Breast epithelium (tissue), 4 donors: ENCODE data around the gene ARL6IP4. TPM values are rescaled to one million over a fixed set of nuclear protein-coding genes. Genes with fewer than 3 reads are reported as not detected.

Experiments used
- DNase-seq, 2 donors: peaks; one replicate each; pipeline ENCODE4 v3.0.0-alpha.2; 2019; ENCODE audit warnings: low spot score in 2 of 2
- H3K27ac ChIP-seq, 2 donors: fragments of 200-600 bp; sonication (generic) in 1 of 2; one replicate each; pipeline ENCODE4 v1.5.1; 2016 to 2019; ENCODE audit warnings: mild to moderate bottlenecking in 1 of 2
- H3K27me3 ChIP-seq, 2 donors: fragments of 200-600 bp; sonication (generic) in 1 of 2; one replicate each; pipeline versions ENCODE4 v1.5.1 to v1.6.0; 2017 to 2019; ENCODE audit warnings: control low read depth in 1 of 2, mild to moderate bottlenecking in 1 of 2
- H3K36me3 ChIP-seq: fragments of 200-600 bp; one replicate; pipeline ENCODE4 v1.5.1; 2019
- H3K4me1 ChIP-seq, 2 donors: fragments of 200-600 bp; sonication (generic); one replicate each; pipeline ENCODE4 v1.5.1; 2016 to 2019; ENCODE audit warnings: control low read depth in 1 of 2
- H3K4me3 ChIP-seq, 3 donors: fragments of 200-600 bp; sonication (generic); 1 replicate in 2 of 3; 2 replicates in 1 of 3; pipeline ENCODE4 v1.5.1; 2016 to 2019; ENCODE audit warnings: mild to moderate bottlenecking in 3 of 3, moderate library complexity in 2 of 3
- H3K9me3 ChIP-seq, 2 donors: fragments of 200-600 bp; sonication (generic) in 1 of 2; one replicate each; pipeline ENCODE4 v1.5.1; 2016 to 2019; ENCODE audit warnings: control low read depth in 1 of 2
- CTCF ChIP-seq, 3 donors: fragments of 450-650 bp; IDR thresholded peaks; one replicate each; pipeline ENCODE4 v1.5.1; 2016 to 2017; ENCODE audit warnings: antibody characterized with exemption in 3 of 3, mild to moderate bottlenecking in 3 of 3, moderate library complexity in 3 of 3
- POLR2A ChIP-seq: fragments of 450-650 bp; IDR thresholded peaks from one replicate; pipeline ENCODE4 v1.6.1; 2016; ENCODE audit warnings: antibody characterized with exemption, mild to moderate bottlenecking, moderate library complexity
- POLR2AphosphoS5 ChIP-seq, 3 donors: sonication (generic); formaldehyde crosslinking; IDR thresholded peaks; one replicate each; pipeline ENCODE4 v1.6.1; 2017; ENCODE audit warnings: antibody characterized with exemption in 3 of 3
- intact Hi-C: fragments of 100-400 bp; cut with DNase I; formaldehyde crosslinking; loops from one replicate; pipeline ENCODE4 v1.15.1; 2023; ENCODE audit warnings: low total_unique reads
- total RNA-seq, 3 donors: library from RNA; depleted of rRNA; stranded (reverse); fragments of >200 nt; gene quantifications; one replicate each; pipeline ENCODE4 v1.1.0, GENCODE V29; 2016

Gene ARL6IP4
- total RNA-seq, 3 donors from 2014 or later = 196 to 279 (median 234) TPM

GRCh38 chr12:122959566-122960192 is 20.8 kb upstream of the ARL6IP4 start:
- Histone ChIP-seq H3K36me3 (no peaks in the 10 kb centered on the region), H3K4me3 (no peak overlapping the region), H3K27me3 (no peaks in the 10 kb centered on the region), H3K27ac (no peak overlapping the region), H3K4me1 (peaks cover 5 to 10% of the 10 kb centered on the region in 2 donors), H3K9me3 (no peaks in the 10 kb centered on the region)
- TF ChIP-seq POLR2AphosphoS5 (IDR thresholded peaks at IDR 0.05) (no peak), CTCF (IDR thresholded peaks at IDR 0.05) (no peak)
- intact Hi-C loops = loop anchor here (10.0 kb wide), 2 partner anchors 85 to 165 kb away; no protein-coding TSS in a partner anchor
- no peak for DNase-seq

- Histone ChIP-seq H3K4me3 (no peak overlapping the region), H3K27ac (no peak overlapping the region), H3K4me1 (peaks cover 5 to 13% of the 10 kb centered on the region in 2 donors), H3K36me3 (no peaks in the 10 kb centered on the region), H3K27me3 (no peaks in the 10 kb centered on the region), H3K9me3 (no peaks in the 10 kb centered on the region)
- no peak for TF ChIP-seq POLR2AphosphoS5 (IDR thresholded peaks at IDR 0.05)
- TF ChIP-seq POLR2A = no peak
- no peak for DNase-seq
- intact Hi-C loops = loop anchor here (10.0 kb wide), 1 partner anchor 85 kb away; no protein-coding TSS in a partner anchor
Measured at GRCh38 chr12:122960193-122960569, 20.3 kb upstream of the ARL6IP4 start.

- Histone ChIP-seq H3K9me3 (no peaks in the 10 kb centered on the region), H3K36me3 (no peaks in the 10 kb centered on the region), H3K4me1 (peaks cover 5 to 21% of the 10 kb centered on the region in 2 donors), H3K27ac (peak overlapping the region; percentile 22 to 64), H3K27me3 (no peaks in the 10 kb centered on the region), H3K4me3 (no peak overlapping the region)
- intact Hi-C loops = loop anchor here (1.0 to 10.0 kb wide), 2 partner anchors 24 to 83 kb away; no protein-coding TSS in a partner anchor
- no peak for TF ChIP-seq CTCF (IDR thresholded peaks at IDR 0.05)
- TF ChIP-seq POLR2AphosphoS5 (IDR thresholded peaks at IDR 0.05) = no peak
- TF ChIP-seq POLR2A = no peak
- no peak for DNase-seq
Measured at GRCh38 chr12:122961531-122962329, 18.8 kb upstream of the ARL6IP4 start.

GRCh38 chr12:122963941-122964265 is 16.6 kb upstream of the ARL6IP4 start:
- peak overlapping the region in 1 of 2 donors; percentile 20 for H3K27ac ChIP-seq
- no peaks in the 10 kb centered on the region for H3K27me3 ChIP-seq
- H3K36me3 ChIP-seq = no peaks in the 10 kb centered on the region
- DNase-seq = no peak
- intact Hi-C loops = loop anchor here (10.0 kb wide), 1 partner anchor 81 kb away; no protein-coding TSS in a partner anchor
- peaks cover 5 to 21% of the 10 kb centered on the region in 2 donors for H3K4me1 ChIP-seq
- H3K9me3 ChIP-seq = no peaks in the 10 kb centered on the region
- no peak for TF ChIP-seq POLR2AphosphoS5 (IDR thresholded peaks at IDR 0.05)
- TF ChIP-seq CTCF (IDR thresholded peaks at IDR 0.05) = no peak
- TF ChIP-seq POLR2A = no peak
- H3K4me3 ChIP-seq = peak overlapping the region in 2 of 3 donors; percentile 18 to 49

- TF ChIP-seq CTCF (IDR thresholded peaks at IDR 0.05) (no peak), POLR2AphosphoS5 (IDR thresholded peaks at IDR 0.05) (no peak), POLR2A (no peak)
- no peaks in the 10 kb centered on the region for H3K9me3 ChIP-seq
- H3K4me3 ChIP-seq = peak overlapping the region in 1 of 3 donors; percentile 75
- no peaks in the 10 kb centered on the region for H3K36me3 ChIP-seq
- H3K27ac ChIP-seq = no peak overlapping the region
- no peak for DNase-seq
- intact Hi-C loops = loop anchor here (10.0 kb wide), 1 partner anchor 80 kb away; no protein-coding TSS in a partner anchor
- peaks cover 5 to 21% of the 10 kb centered on the region in 2 donors for H3K4me1 ChIP-seq
- H3K27me3 ChIP-seq = no peaks in the 10 kb centered on the region
Measured at GRCh38 chr12:122964439-122965257, 15.8 kb upstream of the ARL6IP4 start.
